Sigmoid colon (tissue), 4 donors: Measurements from ENCODE around the gene FRY.

Experiments
- CTCF ChIP-seq, 4 experiments: fragments of 450-650 bp in 3 of 4; fragments of 200-600 bp in 1 of 4; IDR thresholded peaks; one replicate each; pipeline ENCODE4 v1.5.1; 2016 to 2019; ENCODE audit warnings: antibody characterized with exemption in 4 of 4, mild to moderate bottlenecking in 3 of 4, moderate library complexity in 2 of 4
- EP300 ChIP-seq, 4 donors: sonication (generic); formaldehyde crosslinking; IDR thresholded peaks; one replicate each; pipeline ENCODE4 v1.6.1; 2017; ENCODE audit warnings: antibody characterized with exemption in 4 of 4

GRCh38 chr13:32029684-32030083, 1.9 kb upstream of the FRY start:
- TF ChIP-seq CTCF (IDR thresholded peaks at IDR 0.05) = no peak
- no peak for TF ChIP-seq EP300 (IDR thresholded peaks at IDR 0.05)
